Prostate gland (tissue), 2 donors: ENCODE data around the gene SPINK1. TPM values are rescaled to one million over a fixed set of nuclear protein-coding genes. Genes with fewer than 3 reads are reported as not detected.

ENCODE experiments used
- DNase-seq: peaks from one replicate; pipeline ENCODE4 v3.0.0-alpha.2; 2019; ENCODE audit warnings: low spot score
- H3K27ac ChIP-seq, 2 donors: fragments of 200-600 bp; sonication (generic); 2 replicates each; pipeline ENCODE4 v1.5.1; 2017 to 2019
- H3K27me3 ChIP-seq: fragments of 200-600 bp; sonication (generic); replicated peaks from 2 replicates; pipeline ENCODE4 v1.5.1; 2019; ENCODE audit not compliant: insufficient read depth
- H3K36me3 ChIP-seq, 2 donors: fragments of 200-600 bp; sonication (generic); 1 replicate in 1 of 2; 2 replicates in 1 of 2; pipeline versions ENCODE4 v1.5.1 to v1.8.1; 2017 to 2019
- H3K4me1 ChIP-seq: fragments of 200-600 bp; sonication (generic); replicated peaks from 2 replicates; pipeline ENCODE4 v1.5.1; 2019
- H3K4me3 ChIP-seq, 2 donors: fragments of 200-600 bp; sonication (generic); 2 replicates each; pipeline ENCODE4 v1.5.1; 2017 to 2019
- H3K9me3 ChIP-seq: fragments of 200-600 bp; sonication (generic); 2 replicates; pipeline ENCODE4 v1.5.1; 2017
- POLR2A ChIP-seq: fragments of 450-650 bp; IDR thresholded peaks from one replicate; pipeline ENCODE4 v1.6.1; 2016; ENCODE audit warnings: antibody characterized with exemption, mild to moderate bottlenecking
- POLR2AphosphoS5 ChIP-seq: sonication (generic); formaldehyde crosslinking; IDR thresholded peaks from one replicate; pipeline ENCODE4 v1.6.1; 2017; ENCODE audit warnings: antibody characterized with exemption
- WGBS: methylation state at CpG from one replicate; pipeline ENCODE4 v1.1.5; 2018; 5-methylcytosine and 5-hydroxymethylcytosine counted together
- intact Hi-C: fragments of 100-400 bp; cut with DNase I; formaldehyde crosslinking; loops from one replicate; pipeline ENCODE4 v1.14.2; 2022
- total RNA-seq, 2 donors: library from RNA; depleted of rRNA; stranded (reverse); fragments of >200 nt; gene quantifications; one replicate each; pipeline ENCODE4 v1.1.0, GENCODE V29; 2016
- TF ChIP-seq, protein P1 (sequence below), 4 experiments: fragments of 200-600 bp in 2 of 4; fragments of 450-650 bp in 2 of 4; sonication (generic) in 2 of 4; IDR thresholded peaks; 1 replicate in 3 of 4; 2 replicates in 1 of 4; pipeline ENCODE4 v1.5.1; 2016 to 2019; ENCODE audit warnings: antibody characterized with exemption in 4 of 4, mild to moderate bottlenecking in 2 of 4, moderate library complexity in 2 of 4

Gene SPINK1, protein sequence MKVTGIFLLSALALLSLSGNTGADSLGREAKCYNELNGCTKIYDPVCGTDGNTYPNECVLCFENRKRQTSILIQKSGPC
- total RNA-seq, result 1 to 10 TPM in 1 of 2 donors, not detected in 1; 3.7 TPM

DNA sequence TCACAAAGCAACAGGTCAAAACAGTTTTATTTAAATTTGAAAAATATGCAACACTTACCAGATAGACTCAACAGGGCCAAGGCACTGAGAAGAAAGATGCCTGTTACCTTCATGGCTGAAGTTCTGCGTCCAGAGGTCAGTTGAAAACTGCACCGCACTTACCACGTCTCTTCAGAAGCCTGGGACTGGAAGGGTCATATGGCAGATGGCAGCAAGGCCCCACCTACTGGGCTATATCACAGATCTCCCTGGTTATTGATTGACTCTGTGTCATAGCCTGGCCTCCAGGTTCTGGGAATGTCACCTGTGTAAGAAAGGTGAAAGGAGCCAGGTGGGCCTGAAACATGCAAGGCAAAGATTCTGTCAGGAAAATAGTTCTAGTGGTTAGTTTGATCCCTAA, at the start of gene SPINK1:
TSS of gene SPINK1 (minus strand) at position 207 of the 400 bp plus-strand sequence. CDS start at position 113, 94 bp downstream.
- H3K4me1 ChIP-seq, result no peaks in the 10 kb centered on the region
- no peaks in the 10 kb centered on the region for H3K9me3 ChIP-seq
- no peaks in the 10 kb centered on the region for H3K36me3 ChIP-seq
- H3K27ac ChIP-seq, result no peak within 1 kb of the TSS
- H3K27me3 ChIP-seq, result no peaks in the 10 kb centered on the region
- intact Hi-C loops, result no loop called here
- no peak within 1 kb of the TSS for H3K4me3 ChIP-seq
- TF ChIP-seq POLR2AphosphoS5 (no peak), POLR2A (no peak)
- TF ChIP-seq, protein P1, sequence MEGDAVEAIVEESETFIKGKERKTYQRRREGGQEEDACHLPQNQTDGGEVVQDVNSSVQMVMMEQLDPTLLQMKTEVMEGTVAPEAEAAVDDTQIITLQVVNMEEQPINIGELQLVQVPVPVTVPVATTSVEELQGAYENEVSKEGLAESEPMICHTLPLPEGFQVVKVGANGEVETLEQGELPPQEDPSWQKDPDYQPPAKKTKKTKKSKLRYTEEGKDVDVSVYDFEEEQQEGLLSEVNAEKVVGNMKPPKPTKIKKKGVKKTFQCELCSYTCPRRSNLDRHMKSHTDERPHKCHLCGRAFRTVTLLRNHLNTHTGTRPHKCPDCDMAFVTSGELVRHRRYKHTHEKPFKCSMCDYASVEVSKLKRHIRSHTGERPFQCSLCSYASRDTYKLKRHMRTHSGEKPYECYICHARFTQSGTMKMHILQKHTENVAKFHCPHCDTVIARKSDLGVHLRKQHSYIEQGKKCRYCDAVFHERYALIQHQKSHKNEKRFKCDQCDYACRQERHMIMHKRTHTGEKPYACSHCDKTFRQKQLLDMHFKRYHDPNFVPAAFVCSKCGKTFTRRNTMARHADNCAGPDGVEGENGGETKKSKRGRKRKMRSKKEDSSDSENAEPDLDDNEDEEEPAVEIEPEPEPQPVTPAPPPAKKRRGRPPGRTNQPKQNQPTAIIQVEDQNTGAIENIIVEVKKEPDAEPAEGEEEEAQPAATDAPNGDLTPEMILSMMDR (IDR thresholded peaks at IDR 0.05), result no peak
- 97% methylated on average over 3 of the region's 3 CpGs for WGBS
- no peak for DNase-seq

DNA sequence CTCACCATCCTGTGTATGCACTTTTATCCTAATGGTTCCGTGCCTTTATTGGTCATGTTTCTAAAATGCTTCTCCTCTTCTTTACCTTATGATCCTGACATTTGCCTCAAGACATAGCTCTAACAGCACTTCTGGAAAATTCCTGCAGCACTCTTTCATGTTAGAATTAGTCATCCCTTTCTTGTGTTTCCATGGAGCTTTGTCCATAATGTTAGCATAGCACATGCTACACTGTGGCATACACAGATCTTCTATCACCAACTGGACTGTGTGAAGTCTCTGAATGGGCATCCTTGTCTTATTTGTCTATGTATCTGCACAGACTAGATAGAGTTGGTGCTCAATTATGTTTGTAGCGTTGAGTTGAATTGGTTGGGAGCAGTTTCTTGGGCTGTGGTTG, 49.0 kb upstream of the SPINK1 start:
- H3K27me3 ChIP-seq, result no peaks in the 10 kb centered on the region
- H3K4me1 ChIP-seq, result no peaks in the 10 kb centered on the region
- intact Hi-C loops, result no loop called here
- H3K9me3 ChIP-seq, result no peaks in the 10 kb centered on the region
- H3K27ac ChIP-seq, result no peak overlapping the region
- H3K4me3 ChIP-seq, result no peak overlapping the region
- no peaks in the 10 kb centered on the region for H3K36me3 ChIP-seq
- TF ChIP-seq POLR2AphosphoS5 (no peak), POLR2A (no peak)
- TF ChIP-seq, protein P1 (IDR thresholded peaks at IDR 0.05), result no peak
- DNase-seq, result no peak
- 94% methylated on average over 2 of the region's 2 CpGs for WGBS

DNA sequence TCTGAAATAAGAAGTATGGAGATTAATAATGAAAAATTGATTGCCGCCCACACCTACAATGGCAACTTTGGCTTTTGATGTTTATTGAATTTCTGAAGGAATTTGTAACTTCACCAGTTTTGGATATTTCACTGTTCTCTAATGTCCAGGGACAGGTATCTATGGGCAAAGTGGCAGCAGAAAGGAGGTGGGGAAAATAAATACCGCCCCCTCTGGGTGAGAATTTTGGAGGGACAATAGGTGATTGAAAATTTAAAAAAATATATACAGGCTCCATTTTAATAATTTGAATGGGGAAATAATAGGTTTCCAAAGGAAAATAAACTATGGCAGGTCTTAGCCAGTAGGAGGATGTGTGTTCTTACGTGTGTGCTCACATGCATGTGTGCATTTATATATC, 48.3 kb upstream of the SPINK1 start:
- no peaks in the 10 kb centered on the region for H3K27me3 ChIP-seq
- H3K4me3 ChIP-seq, result no peak overlapping the region
- TF ChIP-seq POLR2AphosphoS5 (no peak), POLR2A (no peak)
- TF ChIP-seq, protein P1 (IDR thresholded peaks at IDR 0.05), result no peak
- no peak overlapping the region for H3K27ac ChIP-seq
- H3K4me1 ChIP-seq, result no peaks in the 10 kb centered on the region
- DNase-seq, result no peak
- 97% methylated on average over 3 of the region's 3 CpGs for WGBS
- no peaks in the 10 kb centered on the region for H3K36me3 ChIP-seq
- H3K9me3 ChIP-seq, result no peaks in the 10 kb centered on the region
- intact Hi-C loops, result no loop called here

DNA sequence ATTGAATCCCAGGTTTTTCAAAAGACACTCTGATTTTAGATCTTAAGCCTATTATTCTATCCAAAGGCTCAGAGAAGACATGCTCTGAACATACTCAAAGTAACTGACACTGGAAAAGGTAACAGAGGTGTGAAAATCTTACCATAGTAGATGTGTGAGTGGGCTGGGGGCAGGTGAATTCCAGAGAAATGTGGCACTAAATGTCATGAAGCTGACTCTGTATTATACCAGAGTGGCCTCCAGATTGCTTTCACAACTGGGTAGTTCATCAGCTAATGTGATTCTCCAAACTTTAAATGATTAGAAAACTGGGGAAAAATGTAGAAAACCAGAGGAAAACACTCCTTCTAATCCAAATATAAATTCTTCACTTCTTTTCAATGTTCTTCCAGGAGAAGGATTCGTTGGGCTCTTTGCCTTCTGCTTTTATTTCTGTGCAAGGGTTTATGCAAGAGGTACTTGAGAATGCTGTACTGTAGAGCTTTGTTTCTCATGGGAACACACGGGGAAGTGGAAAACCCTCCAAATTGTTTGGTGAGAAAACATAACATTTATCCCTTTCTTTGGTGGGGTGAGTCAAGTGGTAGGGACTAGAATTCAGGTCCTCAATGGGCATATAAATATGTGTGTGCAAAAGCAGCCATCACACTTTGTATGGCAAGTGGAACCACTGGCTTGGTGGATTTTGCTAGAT, 46.7 kb upstream of the SPINK1 start, which contains the start of gene SCGB3A2:
TSS of gene SCGB3A2 (plus strand) at position 646 of the 694 bp plus-strand sequence. CDS start 93 bp downstream, outside the sequence.
- TF ChIP-seq POLR2A, result no peak
- TF ChIP-seq, protein P1 (IDR thresholded peaks at IDR 0.05), result no peak
- no peak for TF ChIP-seq POLR2AphosphoS5
- H3K27me3 ChIP-seq, result no peaks in the 10 kb centered on the region
- no peaks in the 10 kb centered on the region for H3K9me3 ChIP-seq
- no peaks in the 10 kb centered on the region for H3K4me1 ChIP-seq
- intact Hi-C loops, result no loop called here
- 77% methylated on average over 2 of the region's 2 CpGs for WGBS
- no peaks in the 10 kb centered on the region for H3K36me3 ChIP-seq
- no peak within 1 kb of the TSS for H3K4me3 ChIP-seq
- no peak within 1 kb of the TSS for H3K27ac ChIP-seq
- no peak for DNase-seq

DNA sequence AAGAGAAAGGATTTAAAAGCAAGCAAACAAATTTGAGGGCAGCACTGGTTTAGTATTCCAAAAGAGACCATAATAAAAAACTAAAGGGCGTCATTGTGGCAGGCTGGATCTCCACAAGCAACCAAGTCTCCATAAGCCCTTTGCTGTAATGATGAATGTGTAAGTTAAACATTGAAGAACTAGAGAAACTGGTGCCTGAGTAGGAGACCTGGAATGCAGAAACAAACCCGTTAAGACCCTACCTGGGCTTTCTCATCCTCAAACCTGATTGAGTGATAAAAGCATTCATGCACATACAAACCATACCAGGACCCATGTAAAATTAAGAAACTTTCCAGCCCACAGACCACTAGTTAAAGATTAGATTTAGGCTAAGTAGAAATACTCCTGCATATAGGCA, 45.2 kb upstream of the SPINK1 start:
- Histone ChIP-seq H3K4me3 (no peak overlapping the region), H3K27ac (no peak overlapping the region), H3K9me3 (no peaks in the 10 kb centered on the region), H3K4me1 (no peaks in the 10 kb centered on the region), H3K36me3 (no peaks in the 10 kb centered on the region), H3K27me3 (no peaks in the 10 kb centered on the region)
- WGBS, result 39% methylated on average over 2 of the region's 2 CpGs
- no peak for DNase-seq
- intact Hi-C loops, result no loop called here
- TF ChIP-seq POLR2AphosphoS5 (no peak), POLR2A (no peak)
- TF ChIP-seq, protein P1 (IDR thresholded peaks at IDR 0.05), result no peak
